Heart right ventricle (tissue), 16 donors: ENCODE data around the gene FTSJ1. TPM values are rescaled to one million over a fixed set of nuclear protein-coding genes. Genes with fewer than 3 reads are reported as not detected.

Experiments
- ATAC-seq, 8 donors: fragments of 200-7000 bp; cut with Tn5 transposase; one replicate each; pipeline ENCODE4 v1.9.1; 2020; ENCODE audit warnings: mild to moderate bottlenecking in 8 of 8, moderate library complexity in 8 of 8, moderate number of reproducible peaks in 1 of 8
- DNase-seq, 2 donors: peaks; one replicate each; pipeline ENCODE4 v3.0.0-alpha.2; 2020
- H3K27ac ChIP-seq, 10 donors: fragments of 200-600 bp; sonication (generic) in 2 of 10; one replicate each; pipeline versions ENCODE4 v1.5.0 to v1.8.0; 2020 to 2022; ENCODE audit warnings: mild to moderate bottlenecking in 3 of 10
- H3K27me3 ChIP-seq, 7 donors: fragments of 200-600 bp; one replicate each; pipeline ENCODE4 v1.8.0; 2021 to 2022; ENCODE audit warnings: mild to moderate bottlenecking in 2 of 7
- H3K36me3 ChIP-seq, 9 donors: fragments of 200-600 bp; sonication (generic) in 1 of 9; one replicate each; pipeline versions ENCODE4 v1.5.0 to v1.8.0; 2020 to 2022; ENCODE audit warnings: mild to moderate bottlenecking in 2 of 9
- H3K4me1 ChIP-seq, 9 donors: fragments of 200-600 bp; sonication (generic) in 1 of 9; one replicate each; pipeline versions ENCODE4 v1.5.0 to v1.8.0; 2020 to 2022; ENCODE audit warnings: mild to moderate bottlenecking in 4 of 9
- H3K4me3 ChIP-seq, 10 donors: fragments of 200-600 bp; sonication (generic) in 2 of 10; one replicate each; pipeline versions ENCODE4 v1.5.0 to v1.8.0; 2020 to 2022; ENCODE audit warnings: mild to moderate bottlenecking in 7 of 10, moderate library complexity in 2 of 10
- H3K9me3 ChIP-seq, 11 donors: fragments of 200-600 bp in 10 of 11; sonication (generic) in 2 of 11; one replicate each; pipeline versions ENCODE4 v1.5.0 to v1.8.0; 2013 to 2022; ENCODE audit warnings: mild to moderate bottlenecking in 2 of 11, control low read depth in 1 of 11, moderate library complexity in 1 of 11
- WGBS, 2 donors: extraction: QIAGEN DNeasy Blood & Tissue Kit; methylation state at CpG; one replicate each; pipeline ENCODE4 v1.1.7; 2013; ENCODE audit warnings: inconsistent platforms in 1 of 2; 5-methylcytosine and 5-hydroxymethylcytosine counted together
- intact Hi-C, 10 donors: fragments of 100-400 bp; cut with DNase I; formaldehyde crosslinking; loops; one replicate each; pipeline versions ENCODE4 v1.11.1 to v1.14.2; 2022
- polyA plus RNA-seq, 2 donors: library from polyadenylated mRNA; stranded (reverse); fragments of 200-250 nt; gene quantifications; one replicate each; pipeline ENCODE4 v1.2.3, GENCODE V29; 2013
- total RNA-seq, 10 donors: library from RNA; stranded (reverse); fragmentation: NEBNext Ultra II Directional in 3 of 10; extraction: Animal tissue kit (Norgen Biotek cat#: 25700) in 3 of 10; gene quantifications; one replicate each; pipeline versions ENCODE4 v1.2.1 to v1.2.4, GENCODE V29; 2021 to 2023
- TF ChIP-seq, protein P1 (sequence below), 9 donors: fragments of 200-600 bp; sonication (generic) in 2 of 9; IDR thresholded peaks; one replicate each; pipeline versions ENCODE4 v1.5.0 to v1.8.0; 2021 to 2022; ENCODE audit warnings: antibody characterized with exemption in 9 of 9, mild to moderate bottlenecking in 5 of 9, moderate library complexity in 1 of 9
- donor health status: Arrhythmogenic right ventricular cardiomyopathy.
- donor health status: ischemic (EF 13 %, LVEDD 7.1; RV severe dilation, severe dysfunction).
- donor health status: healthy with polysubstance abuse.
- donor health status: DM: no; HTN: yes; CAD: no.
- donor health status: DM: no; HTN: no; CAD: no.
- donor health status: ischemic (EF 25% LVEDD 6.9; RV normal size, moderate dysfunction).
- donor health status: ischemic (EF 25% LVEDD 5.7; RV mildly dilated, moderate dysfunction).
- donor health status: healthy.
- donor health status: DM: yes; HTN: yes; CAD: no.
- donor health status: Ischemic cardiomyopathy.
- donor health status: ischemic (EF 35%, LVEDD 5.7; RV mildly dilated, moderate dysfunction).
- donor health status: nonischemic (EF 11% LVEDD 7.7; RV severe dilation, severe dysfunction).
- donor health status: DM: yes; HTN: yes; CAD: no.
- donor health status: PGD.
- donor health status: ischemic (EF 29% LVEDD 5.4; RV normal size, mild dysfunction).
- donor health status: nonischemic (EF 23%, LVEDD 6.1; RV moderate dilation, normal function).

FTSJ1 gene
- total and polyA plus RNA-seq, 12 donors, result 11.6 to 46.1 (median 14.9) TPM

DNA sequence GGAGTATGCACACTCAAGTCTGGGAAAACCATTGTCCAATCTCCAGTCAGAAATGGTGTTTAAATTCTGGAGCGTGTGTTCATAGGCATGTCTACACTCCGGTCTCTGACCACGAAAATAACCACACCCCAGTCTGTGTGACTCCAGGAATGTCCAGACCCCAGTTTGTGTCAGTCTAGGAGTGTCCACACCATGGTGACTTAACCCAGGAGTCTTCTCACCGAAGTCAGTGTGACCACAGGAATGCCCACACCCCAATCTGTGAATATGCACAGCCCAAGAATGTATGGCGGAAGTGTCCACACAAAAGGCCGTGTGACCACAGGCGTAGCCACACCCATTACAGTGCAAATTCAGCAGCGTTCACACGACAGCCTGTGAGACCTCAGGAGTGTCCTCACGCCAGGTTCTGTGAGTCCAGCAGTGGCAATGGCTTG, 11.4 kb downstream of the FTSJ1 start:
- 77 to 90% methylated on average over 10 of the region's 10 CpGs for WGBS, 2 donors
- intact Hi-C loops, result no loop called here
- Histone ChIP-seq H3K9me3 (no peaks in the 10 kb centered on the region), H3K4me1 (no peaks in the 10 kb centered on the region), H3K4me3 (no peak overlapping the region), H3K36me3 (peaks cover 0 to 37% (median 0%) of the 10 kb centered on the region in 9 donors), H3K27ac (no peak overlapping the region), H3K27me3 (no peaks in the 10 kb centered on the region)
- no peak for ATAC-seq
- no peak for DNase-seq
- TF ChIP-seq, protein P1, sequence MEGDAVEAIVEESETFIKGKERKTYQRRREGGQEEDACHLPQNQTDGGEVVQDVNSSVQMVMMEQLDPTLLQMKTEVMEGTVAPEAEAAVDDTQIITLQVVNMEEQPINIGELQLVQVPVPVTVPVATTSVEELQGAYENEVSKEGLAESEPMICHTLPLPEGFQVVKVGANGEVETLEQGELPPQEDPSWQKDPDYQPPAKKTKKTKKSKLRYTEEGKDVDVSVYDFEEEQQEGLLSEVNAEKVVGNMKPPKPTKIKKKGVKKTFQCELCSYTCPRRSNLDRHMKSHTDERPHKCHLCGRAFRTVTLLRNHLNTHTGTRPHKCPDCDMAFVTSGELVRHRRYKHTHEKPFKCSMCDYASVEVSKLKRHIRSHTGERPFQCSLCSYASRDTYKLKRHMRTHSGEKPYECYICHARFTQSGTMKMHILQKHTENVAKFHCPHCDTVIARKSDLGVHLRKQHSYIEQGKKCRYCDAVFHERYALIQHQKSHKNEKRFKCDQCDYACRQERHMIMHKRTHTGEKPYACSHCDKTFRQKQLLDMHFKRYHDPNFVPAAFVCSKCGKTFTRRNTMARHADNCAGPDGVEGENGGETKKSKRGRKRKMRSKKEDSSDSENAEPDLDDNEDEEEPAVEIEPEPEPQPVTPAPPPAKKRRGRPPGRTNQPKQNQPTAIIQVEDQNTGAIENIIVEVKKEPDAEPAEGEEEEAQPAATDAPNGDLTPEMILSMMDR (IDR thresholded peaks at IDR 0.05), result no peak

DNA sequence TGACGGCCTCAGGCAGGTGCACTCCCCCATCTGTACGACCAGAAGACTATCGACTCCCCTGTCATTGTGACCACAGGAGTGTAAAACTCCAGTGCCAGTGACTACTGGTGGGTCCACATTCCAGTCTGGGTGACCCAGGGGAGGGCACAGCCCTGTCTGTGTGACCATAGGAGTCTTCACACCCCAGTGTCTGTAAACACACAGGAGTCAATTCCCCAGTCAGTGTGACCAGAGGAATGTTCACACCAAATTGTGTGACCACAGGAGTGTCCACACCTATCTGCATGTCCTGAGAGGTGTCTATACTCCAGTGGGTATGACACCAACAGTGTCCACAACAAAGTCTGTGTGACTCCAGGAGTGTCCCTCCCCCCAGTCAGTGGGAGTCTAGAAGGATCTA, 12.0 kb downstream of the FTSJ1 start:
- intact Hi-C loops, result no loop called here
- TF ChIP-seq, protein P1 (IDR thresholded peaks at IDR 0.05), result no peak
- ATAC-seq, result no peak
- Histone ChIP-seq H3K9me3 (no peaks in the 10 kb centered on the region), H3K27ac (no peak overlapping the region), H3K4me1 (no peaks in the 10 kb centered on the region), H3K27me3 (no peaks in the 10 kb centered on the region), H3K36me3 (peaks cover 0 to 30% (median 0%) of the 10 kb centered on the region in 9 donors), H3K4me3 (no peak overlapping the region)
- WGBS, 2 donors, result 84 to 87% methylated on average over 3 of the region's 3 CpGs
- no peak for DNase-seq

DNA sequence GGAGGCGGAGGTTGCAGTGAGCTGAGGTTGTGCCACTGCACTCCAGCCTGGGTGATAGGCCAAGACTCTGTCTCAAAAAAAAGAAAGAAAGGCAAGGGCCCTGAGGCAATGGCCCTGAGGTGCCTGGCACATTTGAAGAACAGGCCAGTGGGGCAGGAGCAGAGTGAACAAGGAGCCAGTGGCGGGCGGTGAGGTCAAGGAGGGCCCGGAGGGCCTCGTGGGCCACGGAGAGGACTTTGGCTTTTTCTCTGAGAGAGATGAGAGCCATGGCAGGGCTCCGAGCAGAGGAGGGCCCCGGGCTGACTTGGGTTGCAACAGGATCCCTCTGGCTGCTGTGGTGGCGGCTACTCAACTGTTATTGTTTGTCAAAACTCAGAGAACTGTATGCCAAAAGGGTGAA, 13.3 kb downstream of the FTSJ1 start:
- DNase-seq, result no peak
- ATAC-seq, result no peak
- Histone ChIP-seq H3K4me1 (peaks cover 0 to 3% (median 0%) of the 10 kb centered on the region in 9 donors), H3K36me3 (peaks cover 0 to 18% (median 0%) of the 10 kb centered on the region in 9 donors), H3K4me3 (no peak overlapping the region), H3K9me3 (no peaks in the 10 kb centered on the region), H3K27me3 (no peaks in the 10 kb centered on the region), H3K27ac (no peak overlapping the region)
- TF ChIP-seq, protein P1 (IDR thresholded peaks at IDR 0.05), result no peak
- 90 to 92% methylated on average over 8 to 9 of the region's 9 CpGs for WGBS, 2 donors
- intact Hi-C loops, result no loop called here

DNA sequence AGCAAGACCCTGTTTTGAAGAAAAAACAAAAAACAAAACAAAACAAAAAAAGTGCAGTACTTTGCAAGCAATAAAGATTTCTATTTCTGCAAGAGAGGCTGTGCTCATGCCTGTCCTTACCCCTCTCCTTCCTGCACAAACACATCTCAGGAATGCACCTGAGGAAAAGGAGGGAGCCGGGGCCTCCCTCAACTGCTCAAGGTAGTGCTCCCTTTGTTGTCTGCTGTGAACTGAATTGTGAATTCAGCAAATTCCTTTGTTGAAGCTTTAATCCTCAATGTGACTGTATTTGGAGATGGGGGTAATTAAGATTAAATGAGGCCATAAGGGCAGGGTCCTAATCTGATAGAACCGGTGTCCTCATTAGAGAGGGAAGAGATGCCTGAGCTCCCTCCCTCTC, 13.9 kb downstream of the FTSJ1 start:
- intact Hi-C loops, result loop anchor here in 5 of 10 donors (5.0 to 10.0 kb wide), 2 partner anchors 405 to 408 kb away; no protein-coding TSS in a partner anchor
- H3K4me1 ChIP-seq, result peaks cover 0 to 3% (median 0%) of the 10 kb centered on the region in 9 donors
- ATAC-seq (no peak), DNase-seq (no peak)
- no peaks in the 10 kb centered on the region for H3K9me3 ChIP-seq
- no peak overlapping the region for H3K27ac ChIP-seq
- WGBS, 2 donors, result 72 to 77% methylated on average over 2 of the region's 2 CpGs
- TF ChIP-seq, protein P1 (IDR thresholded peaks at IDR 0.05), result no peak
- peaks cover 0 to 13% (median 0%) of the 10 kb centered on the region in 9 donors for H3K36me3 ChIP-seq
- peaks cover 0 to 4% (median 0%) of the 10 kb centered on the region in 7 donors for H3K27me3 ChIP-seq
- no peak overlapping the region for H3K4me3 ChIP-seq
